ENCODE data around the gene ANKH.
A peak's percentile ranks its signal among the peaks of the same experiment; 100 is the strongest.

ANKH gene

DNA sequence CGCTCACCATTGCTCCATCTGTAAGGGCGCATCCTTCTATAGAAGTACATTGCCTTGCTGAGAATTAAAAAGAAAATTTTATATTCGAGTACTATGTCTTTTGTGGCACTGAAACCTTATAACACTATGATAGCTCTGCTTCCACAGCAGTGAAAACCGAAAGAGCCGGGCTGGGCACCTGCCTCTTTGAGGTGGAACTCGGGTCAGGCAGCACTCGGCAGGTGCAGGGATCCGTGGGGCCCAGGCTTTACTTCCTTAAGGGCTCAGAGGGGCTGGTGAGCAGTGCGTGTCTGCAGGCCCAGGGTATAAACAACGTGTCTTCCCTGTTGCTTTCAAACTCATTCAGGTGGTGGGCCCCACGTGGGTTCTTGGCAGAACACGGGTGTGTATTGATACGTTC is 137.2 kb downstream of the ANKH start:
- no peak for DNase-seq (ENCODE audit: low read depth)

- DNase-seq (ENCODE audit: low read depth), result no peak
Observed at GRCh38 chr5:14733661-14734060, 137.9 kb downstream of the ANKH start.

GRCh38 chr5:14732991-14733390 is 138.6 kb downstream of the ANKH start:
- DNase-seq (ENCODE audit: low read depth), result no peak

DNA sequence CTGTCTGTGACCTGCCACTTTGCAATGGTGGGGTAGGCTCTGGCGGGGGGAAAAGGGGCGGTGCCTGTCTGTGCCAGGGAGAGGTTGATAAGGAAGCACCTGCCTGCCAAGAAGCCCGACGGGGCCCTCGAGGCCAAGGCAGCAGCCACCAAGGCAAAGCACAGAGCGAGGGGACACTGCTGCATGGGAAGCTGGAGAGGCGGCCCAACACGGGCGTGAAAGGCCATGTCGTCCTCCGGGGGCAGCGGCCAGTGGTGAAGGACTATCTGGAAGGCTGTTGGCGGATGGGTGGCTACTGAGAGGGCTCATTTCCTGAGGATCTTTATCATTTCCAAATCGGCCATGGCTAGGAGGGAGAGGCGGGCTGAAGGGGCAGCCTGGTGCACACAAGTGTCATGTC is 140.7 kb downstream of the ANKH start:
- DNase-seq (ENCODE audit: low read depth), result no peak

DNA sequence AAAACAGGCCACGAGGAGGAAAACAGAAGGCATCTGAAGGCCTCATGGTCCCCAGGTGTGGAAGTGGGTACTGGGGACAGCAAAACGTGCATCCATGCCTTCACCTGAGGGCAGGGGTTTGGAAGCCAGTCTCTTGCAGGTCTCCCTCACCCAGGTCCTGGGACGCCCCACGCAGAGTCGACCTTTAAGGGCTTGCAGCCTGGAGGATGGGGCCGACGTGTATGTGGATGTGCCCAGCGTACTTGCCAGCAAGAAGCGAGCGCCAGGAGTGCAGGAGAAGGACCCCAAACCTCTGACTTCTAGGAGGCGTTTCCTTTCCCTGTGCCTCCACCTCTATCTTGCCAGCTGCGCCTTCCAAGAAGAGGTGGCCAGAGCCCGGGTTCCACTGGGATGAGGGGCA is 141.1 kb downstream of the ANKH start:
- no peak for DNase-seq (ENCODE audit: low read depth)

- DNase-seq (ENCODE audit: low read depth), result no peak
Observed at GRCh38 chr5:14729448-14730385, 141.9 kb downstream of the ANKH start.

DNA sequence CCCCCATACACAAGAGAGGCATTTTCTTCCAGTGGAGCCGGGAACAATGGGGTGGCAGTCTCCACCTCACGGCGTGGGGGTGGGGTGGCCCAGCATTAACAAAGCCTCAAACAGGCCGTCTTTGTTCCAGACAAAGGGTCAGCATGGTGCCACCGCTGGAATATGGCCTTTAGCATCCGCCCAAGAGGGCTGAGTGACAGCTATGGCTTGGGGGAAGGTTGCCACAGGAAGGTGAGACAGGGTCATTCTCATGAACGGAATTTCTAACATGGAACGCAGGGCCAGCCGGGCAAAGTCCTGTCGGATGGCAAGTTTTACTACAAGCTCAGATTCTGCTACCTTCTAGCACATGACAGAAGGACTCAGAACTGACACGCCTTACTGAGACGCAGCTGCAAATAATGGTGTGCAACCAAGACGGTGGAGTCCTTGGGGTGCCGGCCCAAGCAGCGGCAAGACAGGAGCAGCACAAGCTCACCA is 143.1 kb downstream of the ANKH start:
- no peak for DNase-seq (ENCODE audit: low read depth)

DNA sequence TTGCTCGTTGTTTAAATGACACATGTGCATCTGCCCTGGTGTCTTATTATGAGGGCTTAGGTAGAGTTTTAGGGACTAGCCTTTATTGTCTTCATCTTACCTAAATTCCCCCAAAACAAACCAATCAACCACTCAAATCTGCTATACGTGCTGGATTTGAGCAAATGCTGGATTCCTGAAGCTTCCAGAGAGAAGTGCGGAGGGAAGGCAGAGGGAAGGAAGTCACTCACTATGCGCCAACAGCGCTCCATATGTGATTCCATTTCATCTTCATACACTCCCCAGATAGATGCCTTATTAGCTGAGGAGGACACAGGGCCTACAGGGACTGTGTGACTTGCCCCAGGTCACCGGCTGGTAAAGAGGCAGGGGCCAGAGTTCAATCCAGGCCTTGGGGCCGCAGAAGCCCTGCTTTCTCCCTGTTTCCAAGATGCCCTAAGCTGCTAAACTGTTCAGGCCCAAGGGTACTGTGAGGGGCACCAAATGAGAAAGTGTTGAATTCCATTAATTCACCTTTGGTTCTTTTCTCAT is 143.6 kb downstream of the ANKH start:
- no peak for DNase-seq (ENCODE audit: low read depth)

GRCh38 chr5:14727428-14727865 is 144.1 kb downstream of the ANKH start:
- DNase-seq (ENCODE audit: low read depth), result peak; percentile 54

- no peak for DNase-seq (ENCODE audit: low read depth)
Observed at GRCh38 chr5:14726066-14726838, 145.3 kb downstream of the ANKH start.

GRCh38 chr5:14724633-14725032 is 146.9 kb downstream of the ANKH start:
- no peak for DNase-seq (ENCODE audit: low read depth)

GRCh38 chr5:14723701-14724132 is 147.9 kb downstream of the ANKH start:
- DNase-seq (ENCODE audit: low read depth), result no peak

DNA sequence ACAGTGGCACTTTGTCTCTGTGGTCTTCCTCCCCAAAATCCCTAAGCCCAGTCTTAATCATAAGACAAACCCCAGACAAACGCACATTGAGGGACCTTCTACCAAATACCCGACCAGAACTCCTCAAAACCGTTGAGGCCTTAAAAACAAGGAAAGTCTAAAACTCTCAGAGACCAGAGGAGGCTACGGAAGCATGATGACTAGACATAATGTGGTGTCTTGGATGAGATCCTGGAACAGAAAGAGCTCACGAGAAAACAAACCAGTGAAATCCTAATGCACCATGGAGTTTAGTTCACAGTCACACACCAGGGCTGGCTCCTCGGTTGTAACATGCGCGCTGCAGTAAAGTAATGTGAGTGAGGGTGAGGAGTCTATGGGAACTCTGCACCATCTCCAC is 148.7 kb downstream of the ANKH start:
- DNase-seq (ENCODE audit: low read depth), result no peak

- no peak for DNase-seq (ENCODE audit: low read depth)
Observed at GRCh38 chr5:14721990-14722656, 149.5 kb downstream of the ANKH start.

DNA sequence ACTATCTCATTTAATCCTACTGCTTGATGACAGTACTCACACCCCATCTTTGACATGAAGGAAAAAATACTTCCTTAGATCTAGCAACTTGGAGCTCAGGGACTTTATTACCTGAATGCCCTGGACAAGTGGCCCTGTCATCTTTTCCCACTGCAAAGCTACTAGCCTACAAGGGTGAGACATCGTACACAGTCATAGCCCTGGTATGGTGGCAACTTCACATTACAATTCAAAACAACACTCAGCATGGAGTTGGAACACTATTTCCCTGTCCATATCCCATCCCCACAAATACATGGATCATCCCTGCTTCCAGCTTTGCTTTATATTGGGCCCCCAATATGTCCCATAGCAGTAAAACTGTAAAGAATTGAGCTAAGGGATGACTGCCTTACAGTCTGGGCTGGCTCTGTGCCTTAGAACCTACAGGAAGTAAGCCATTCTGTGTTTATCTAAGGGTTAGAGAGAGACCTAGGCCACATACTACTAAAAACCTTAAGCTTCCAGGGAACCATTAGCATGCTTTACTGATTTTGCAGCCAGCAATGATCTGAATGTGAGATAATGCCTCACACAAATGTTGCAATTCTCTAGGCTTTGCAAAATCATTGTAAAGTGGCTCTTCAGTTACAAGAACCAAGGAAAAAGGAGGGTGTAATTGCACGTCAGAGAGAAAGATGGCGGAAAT is 151.2 kb downstream of the ANKH start:
- DNase-seq (ENCODE audit: low read depth), result no peak

GRCh38 chr5:14718778-14719177 is 152.8 kb downstream of the ANKH start:
- DNase-seq (ENCODE audit: low read depth), result no peak

GRCh38 chr5:14716755-14717752 is 154.5 kb downstream of the ANKH start:
- no peak for DNase-seq (ENCODE audit: low read depth)

DNA sequence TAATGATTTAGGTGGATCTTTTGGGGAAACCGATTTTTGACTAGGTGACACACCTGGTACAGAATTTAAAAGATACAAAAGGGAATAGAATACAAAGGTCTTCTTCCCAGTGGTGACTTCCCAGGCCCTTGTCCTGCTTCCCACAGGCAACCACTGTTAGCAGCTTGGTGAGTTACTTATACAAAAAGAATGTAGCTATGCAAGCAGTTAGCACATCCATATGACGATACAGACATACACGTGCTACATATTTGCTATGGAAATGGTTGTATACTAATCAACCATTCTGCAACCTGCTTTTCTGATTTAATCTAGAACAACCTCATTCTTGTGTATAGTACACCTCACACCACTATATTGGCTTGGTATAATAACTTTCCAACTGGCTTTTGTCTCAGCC is 156.1 kb downstream of the ANKH start:
- no peak for DNase-seq (ENCODE audit: low read depth)

- DNase-seq (ENCODE audit: low read depth), result no peak
Observed at GRCh38 chr5:14714706-14715105, 156.9 kb downstream of the ANKH start.

All from CMK (cell line).